GM04503 (cell line): ENCODE measurements around the gene TMTC4.
"Not testable (repeated sequence)": the region's sequence is repeated elsewhere in the genome, so short reads cannot be mapped to it uniquely, and the experiment has no call there.

ENCODE experiments used
- DNase-seq: peaks from one replicate; pipeline ENCODE4 v3.0.0-alpha.2; 2012; ENCODE audit warnings: low read depth

TMTC4 gene

DNA sequence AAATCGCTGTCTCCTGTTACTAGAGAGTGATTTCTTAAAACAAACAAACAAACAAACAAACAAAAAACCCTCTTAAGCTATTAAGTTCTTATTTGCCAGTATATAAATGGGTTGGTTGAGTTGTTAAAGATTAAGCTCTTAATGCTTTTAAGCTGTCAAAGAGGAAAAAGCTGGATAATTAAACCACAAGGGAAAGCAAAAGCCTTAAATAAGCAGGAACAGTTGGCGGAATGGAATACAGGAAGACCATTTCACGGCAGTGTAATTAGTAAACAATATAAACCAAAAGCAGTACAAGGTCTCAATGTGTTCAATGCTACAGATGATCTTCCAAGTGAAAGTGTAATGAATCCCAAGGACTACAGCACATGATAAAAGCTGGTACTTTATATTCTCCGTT lies 53.8 kb downstream of the TMTC4 start:
- DNase-seq = no peak

GRCh38 chr13:100619940-100620339 lies 54.7 kb downstream of the TMTC4 start:
- DNase-seq = no peak

- not testable (repeated sequence) for DNase-seq
Observed at GRCh38 chr13:100618897-100619296, 55.7 kb downstream of the TMTC4 start.

DNA sequence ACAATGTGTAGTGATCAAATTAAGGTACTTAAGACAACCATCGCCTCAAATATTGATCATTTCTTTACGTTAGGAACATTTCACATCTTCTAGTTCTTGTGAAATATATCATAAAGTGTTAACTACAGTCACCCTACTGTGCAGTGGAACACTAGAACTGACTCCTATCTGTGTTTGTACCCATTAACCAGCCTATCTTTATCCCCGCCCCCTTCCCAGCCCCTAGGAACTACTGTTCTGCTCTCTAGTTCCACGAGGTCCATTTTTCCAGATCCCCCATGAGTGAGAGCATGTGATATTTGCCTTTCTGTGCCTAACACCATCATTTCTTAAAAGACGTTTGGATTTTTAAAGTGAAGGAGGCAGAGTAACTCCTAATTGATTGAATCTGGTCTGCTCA lies 61.6 kb downstream of the TMTC4 start:
- no peak for DNase-seq

- DNase-seq = no peak
Observed at GRCh38 chr13:100611678-100612492, 62.7 kb downstream of the TMTC4 start.

DNA sequence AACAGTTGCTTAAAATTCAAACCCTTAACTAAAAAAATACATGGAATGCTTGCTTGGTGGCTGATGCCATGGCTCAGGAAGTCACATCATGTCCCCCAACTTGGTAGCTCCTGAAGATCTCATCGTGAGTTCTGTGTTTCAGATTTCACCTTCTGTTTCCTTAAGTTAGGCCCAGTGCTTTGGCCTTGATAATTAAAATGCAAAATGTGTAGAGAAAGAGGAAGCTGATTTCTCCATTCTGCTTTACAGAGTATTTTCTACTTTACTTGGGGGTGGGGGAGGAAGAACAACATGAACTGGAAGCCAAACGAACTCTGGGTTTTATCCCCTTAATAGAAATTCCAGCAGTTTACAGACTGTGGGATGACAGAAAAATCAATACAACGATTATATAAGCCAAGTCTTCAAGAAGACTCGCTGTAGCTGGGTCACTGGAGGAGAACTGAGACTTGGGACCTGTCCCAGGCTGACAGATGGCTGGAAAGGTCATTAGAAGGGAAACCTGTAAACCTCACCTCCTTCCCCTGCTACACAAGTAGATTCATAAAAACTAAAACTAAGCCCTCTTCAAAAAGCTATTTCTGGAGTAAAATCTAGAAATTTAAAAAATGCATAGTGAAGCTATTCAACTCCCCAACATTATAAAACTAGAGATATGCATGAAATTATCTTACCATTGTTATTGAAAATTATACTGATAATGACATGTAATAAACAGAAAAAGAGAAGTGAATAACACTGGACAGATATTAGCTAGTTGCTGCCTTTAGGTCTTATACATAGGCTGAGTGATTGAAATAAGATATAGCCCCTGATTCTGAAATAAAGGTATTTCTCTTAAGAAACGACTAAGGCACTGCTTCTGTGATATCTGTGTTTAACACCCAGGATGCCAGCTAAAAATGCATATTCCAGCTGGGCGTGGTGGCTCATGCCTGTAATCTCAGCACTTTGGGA lies 63.9 kb downstream of the TMTC4 start:
- DNase-seq = no peak

DNA sequence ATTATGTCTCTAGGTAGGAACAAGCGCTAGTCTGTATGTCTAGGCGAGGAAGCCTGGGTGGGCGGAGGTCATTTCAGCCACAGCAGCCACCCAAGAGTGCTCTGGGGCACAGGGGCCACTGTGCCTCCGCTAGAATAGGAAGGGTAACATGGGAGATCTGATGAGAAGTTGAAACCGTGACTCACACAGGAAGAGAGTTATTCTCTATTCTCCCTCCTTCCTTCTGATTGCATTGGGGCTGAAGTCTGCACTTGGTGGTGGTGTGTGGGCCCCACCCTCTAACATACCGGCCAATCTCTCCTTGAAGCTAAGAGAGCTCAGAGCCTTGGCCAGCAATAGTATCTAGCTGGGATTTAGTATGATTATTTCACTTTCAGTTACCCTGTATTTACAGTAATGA lies 65.7 kb downstream of the TMTC4 start:
- no peak for DNase-seq

DNA sequence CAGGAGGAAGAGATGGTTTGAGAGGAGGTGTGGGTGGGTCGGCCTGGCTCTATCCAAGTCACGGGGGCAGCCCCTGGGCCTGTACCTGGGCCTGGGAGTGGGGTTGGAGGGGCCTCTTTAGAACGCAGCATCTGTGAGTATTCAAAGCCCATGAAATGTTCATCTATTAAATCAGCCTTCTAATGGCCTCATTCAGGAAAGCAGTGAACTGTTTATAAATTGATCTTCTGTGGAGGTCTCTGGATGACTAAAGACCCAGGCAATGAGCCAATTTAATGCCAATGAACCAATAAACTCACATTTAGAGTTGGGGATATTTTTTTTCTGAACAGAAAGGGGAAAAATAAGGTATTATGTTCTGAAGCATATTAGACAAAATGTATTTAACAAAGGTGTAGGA lies 66.1 kb downstream of the TMTC4 start:
- no peak for DNase-seq

- no peak for DNase-seq
Observed at GRCh38 chr13:100604918-100605710, 69.5 kb downstream of the TMTC4 start.

DNA sequence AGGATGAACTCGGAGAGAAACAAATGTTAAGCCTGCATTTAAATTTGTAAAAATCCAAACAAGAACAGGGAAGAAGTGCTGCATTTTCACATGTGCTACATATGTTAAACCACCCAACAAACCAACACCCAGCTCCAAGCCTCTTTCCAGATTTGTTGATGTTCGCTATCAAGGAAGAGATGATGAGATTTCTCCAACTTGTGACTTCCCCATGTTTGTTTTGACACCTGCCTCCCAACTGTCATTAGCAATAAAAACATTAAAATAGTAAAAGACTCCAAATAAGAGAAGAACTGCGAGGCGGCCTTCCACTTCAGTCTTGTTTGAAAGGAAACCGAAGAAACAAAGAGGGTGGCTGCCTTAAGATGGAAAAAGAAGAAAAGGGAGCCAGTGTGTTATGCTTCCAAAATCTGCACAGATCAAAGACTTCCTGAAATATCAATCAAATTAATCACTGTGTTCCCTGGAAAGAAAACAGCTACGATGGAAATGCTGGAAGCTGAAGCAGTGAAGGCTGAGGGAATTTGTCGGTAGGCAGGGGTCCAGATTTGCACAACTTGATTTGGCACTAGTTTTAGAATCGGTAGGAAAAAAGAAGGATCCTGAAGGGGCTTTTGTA lies 72.0 kb downstream of the TMTC4 start:
- DNase-seq = no peak

- no peak for DNase-seq
Observed at GRCh38 chr13:100601716-100602115, 72.9 kb downstream of the TMTC4 start.

DNA sequence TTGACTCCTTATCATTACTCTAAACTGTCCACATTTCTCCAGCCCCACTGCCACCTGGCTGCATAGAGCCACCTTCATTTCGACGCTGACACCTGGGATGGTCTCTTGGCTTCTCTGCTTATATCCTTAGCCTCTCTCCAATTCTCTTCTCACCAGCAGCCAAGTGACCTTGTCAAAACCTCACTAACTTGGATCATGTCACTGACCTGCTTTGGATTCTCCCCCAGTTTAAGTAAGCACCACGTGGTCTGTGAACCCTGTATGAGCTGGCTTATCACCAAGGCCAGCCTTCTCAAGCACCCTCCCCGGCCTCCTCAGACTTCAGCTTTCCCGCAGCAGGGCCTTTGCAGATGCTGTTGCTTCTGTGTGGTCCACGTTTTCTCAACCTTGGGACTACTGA lies 73.7 kb downstream of the TMTC4 start:
- DNase-seq = no peak

- DNase-seq = no peak
Observed at GRCh38 chr13:100600461-100600860, 74.1 kb downstream of the TMTC4 start.

- no peak for DNase-seq
Observed at GRCh38 chr13:100597253-100597652, 77.3 kb downstream of the TMTC4 start.

DNA sequence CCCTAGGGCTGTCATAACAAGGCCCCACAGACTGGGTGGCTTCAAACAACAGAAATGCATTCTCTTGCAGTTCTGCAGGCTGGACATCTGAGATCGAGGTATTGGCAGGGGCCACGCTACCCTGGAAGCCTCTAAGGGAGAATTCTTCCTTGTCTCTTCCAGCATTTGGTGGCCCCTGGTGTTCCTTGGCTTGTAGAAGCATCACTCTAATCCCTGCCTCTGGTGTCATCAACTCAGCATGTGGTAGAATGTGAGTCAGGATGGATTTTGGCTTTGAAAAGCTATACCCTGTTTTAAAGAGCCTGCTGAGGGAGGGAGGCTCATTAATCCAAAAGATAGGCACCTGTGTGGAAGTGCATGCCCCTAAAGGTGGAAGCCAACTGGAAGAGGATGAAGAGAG lies 78.1 kb downstream of the TMTC4 start:
- DNase-seq = no peak

- DNase-seq = no peak
Observed at GRCh38 chr13:100594731-100595130, 79.9 kb downstream of the TMTC4 start.

GRCh38 chr13:100594255-100594654 lies 80.3 kb downstream of the TMTC4 start:
- DNase-seq = no peak

- DNase-seq = no peak
Observed at GRCh38 chr13:100589178-100589725, 85.3 kb downstream of the TMTC4 start.

GRCh38 chr13:100588331-100589177 lies 86.0 kb downstream of the TMTC4 start, which contains the start of gene GGACT:
GGACT (minus strand) TSS chr13:100588789; CDS start chr13:100532591, 56,198 bp downstream.
- no peak for DNase-seq

- DNase-seq = no peak
Observed at GRCh38 chr13:100584896-100585295, 89.7 kb downstream of the TMTC4 start.
